CD4-positive, alpha-beta T cell treated with Interleukin-6 at 100 ng/mL for 8 hours (primary cell): ENCODE data around the gene MCCC2.
"Not testable (repeated sequence)": the region's sequence is repeated elsewhere in the genome, so short reads cannot be mapped to it uniquely, and the experiment has no call there.

ENCODE experiments used
- DNase-seq: peaks from one replicate; pipeline ENCODE4 v3.0.0-alpha.2; 2020; ENCODE audit warnings: mixed read lengths, low spot score

Gene MCCC2

DNA sequence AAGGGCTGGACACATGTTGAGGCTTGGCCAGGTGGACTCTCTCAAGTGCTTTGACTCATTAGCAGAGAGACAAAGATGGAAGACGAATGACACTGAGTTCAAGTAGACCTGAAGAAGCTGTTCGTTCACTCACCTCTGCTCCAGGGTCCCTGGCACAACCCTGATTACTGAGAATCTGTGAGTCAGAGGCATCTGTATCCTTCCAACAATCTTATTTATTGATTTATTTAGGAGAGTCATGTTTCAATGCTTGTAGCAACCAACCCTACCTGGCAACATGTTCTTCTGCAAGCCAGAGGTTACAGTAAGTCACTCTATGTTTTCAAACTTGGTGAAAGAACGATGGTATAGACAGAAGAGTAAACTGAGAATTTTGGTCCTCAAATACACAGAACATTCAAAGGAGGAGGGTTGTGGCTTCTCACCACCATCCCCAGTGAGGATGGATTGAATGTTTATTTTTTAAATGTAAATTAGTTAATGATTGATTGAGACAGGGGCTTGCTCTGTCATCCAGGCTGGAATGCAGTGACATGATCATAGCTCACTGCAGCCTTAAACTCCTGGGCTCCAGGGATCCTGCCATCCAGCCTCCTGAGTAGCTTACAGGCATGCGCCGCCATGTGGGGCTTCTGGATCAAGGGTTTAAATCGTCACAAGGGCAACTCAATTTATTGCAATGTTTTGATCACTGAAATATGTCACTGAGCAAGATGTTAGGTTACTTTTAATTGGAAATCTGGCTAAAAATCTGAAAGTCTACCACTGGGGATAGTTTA, 76.2 kb downstream of the MCCC2 start:
- no peak for DNase-seq

DNA sequence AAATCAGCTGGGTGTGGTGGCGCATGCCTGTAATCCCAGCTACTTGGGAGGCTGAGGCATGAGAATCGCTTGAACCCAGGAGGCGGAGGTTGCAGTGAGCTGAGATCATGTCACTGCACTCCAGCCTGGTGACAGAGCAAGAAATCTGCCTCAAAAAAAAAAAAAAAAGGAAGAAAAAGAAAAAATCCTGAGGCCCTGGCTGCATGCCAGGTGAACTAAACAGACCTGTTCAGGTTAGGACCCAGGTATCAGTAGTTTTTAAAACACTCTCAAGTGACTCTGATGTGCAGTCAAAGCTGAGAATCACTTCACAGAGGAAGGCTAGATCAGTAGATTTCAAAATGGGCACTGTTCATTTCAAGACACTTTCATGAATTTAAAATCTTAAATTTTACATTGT, 77.5 kb downstream of the MCCC2 start:
- DNase-seq, result not testable (repeated sequence)

DNA sequence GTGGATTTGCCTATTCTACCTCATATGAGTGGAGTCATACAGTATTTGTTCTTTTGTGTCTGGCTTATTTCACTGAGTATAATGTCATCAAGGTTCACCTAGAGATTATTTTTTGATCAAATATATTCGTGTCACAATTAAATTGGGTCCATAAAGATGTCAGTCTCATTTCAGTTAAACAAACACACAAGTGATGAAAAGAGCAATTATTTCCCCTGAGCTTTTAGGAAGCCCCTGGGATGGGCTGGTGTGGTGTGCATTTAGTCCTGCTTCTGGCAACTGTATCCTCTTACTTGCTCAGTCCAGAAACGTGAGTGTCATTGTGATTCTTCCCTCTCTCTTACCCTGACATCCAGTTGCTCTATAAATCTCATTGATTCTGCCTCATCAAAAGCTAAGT, 79.2 kb downstream of the MCCC2 start:
- no peak for DNase-seq

DNA sequence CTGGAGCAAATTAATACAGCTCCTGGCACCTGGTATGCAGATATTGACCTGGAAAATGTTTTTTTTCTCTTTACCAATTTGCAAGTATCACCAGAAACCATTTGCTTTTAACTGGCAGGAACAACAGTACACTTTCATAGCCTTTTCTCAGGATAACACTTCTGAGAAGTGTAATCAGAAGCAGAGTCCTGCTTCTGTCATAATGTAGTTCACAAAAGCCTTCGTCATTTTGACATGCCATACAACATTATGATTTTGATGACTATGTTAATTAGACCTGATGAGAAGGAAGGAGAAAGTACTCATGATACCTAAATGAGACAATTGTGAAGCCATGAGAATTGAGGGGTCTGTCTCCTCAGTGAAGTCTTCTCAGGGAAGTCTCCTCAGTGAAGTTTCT, 90.8 kb downstream of the MCCC2 start:
- no peak for DNase-seq

DNA sequence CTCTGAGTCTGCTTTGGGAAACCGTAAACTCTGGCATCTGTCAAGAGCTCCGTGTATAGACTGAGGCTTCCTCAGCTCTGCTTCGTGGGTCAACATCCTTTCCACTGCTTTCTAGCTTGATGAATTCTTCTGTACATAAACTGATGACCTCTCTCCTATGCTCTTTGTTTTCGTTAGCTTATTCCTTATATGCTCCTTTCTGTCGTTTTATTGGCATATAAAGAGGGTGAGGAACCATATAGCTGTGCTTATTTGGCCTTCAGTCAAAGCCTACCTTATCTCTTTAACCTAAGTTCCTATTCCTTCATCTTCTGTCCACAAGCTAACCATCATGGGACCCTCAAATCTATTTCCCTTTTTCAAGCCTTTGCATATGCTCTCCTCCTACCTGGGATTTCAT, 92.6 kb downstream of the MCCC2 start:
- DNase-seq, result no peak

DNA sequence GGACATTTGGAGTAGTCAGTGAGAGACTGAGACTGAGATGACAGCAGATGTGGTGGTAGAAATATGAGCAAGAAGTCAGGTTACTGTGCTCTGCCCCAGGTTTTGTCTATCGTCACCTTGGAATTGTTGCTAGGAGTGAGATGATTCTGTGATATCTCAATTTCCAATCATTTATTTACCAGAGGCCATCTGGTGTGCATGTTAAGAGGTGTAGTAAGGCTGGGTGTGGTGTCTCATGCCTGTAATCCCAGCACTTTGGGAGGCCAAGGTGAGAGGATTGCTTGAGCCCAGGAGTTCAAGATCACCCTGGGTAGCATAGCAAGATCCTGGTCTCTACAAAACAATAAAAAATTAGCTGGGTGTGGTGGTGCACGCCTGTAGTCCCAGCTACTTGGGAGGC, 93.4 kb downstream of the MCCC2 start:
- DNase-seq, result no peak

DNA sequence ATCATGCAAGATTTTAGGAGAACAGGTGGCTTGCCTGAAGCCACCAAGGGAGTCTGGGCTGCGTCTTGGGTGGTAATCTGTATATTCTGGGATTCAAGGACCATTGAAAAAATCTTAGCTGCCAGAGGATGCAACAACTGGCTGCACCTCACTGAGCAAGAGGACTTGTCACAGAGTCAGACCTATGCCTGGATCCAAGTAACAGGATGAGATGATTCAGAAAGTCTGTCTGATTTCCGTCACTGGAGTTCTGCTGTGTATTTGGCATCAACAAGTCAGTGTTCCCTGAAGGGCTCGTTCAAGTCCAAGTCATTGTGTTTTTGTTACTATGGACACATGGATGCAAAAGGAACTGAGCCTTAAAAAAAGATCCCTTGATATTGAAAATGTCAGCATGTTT, 94.2 kb downstream of the MCCC2 start:
- DNase-seq, result no peak

DNA sequence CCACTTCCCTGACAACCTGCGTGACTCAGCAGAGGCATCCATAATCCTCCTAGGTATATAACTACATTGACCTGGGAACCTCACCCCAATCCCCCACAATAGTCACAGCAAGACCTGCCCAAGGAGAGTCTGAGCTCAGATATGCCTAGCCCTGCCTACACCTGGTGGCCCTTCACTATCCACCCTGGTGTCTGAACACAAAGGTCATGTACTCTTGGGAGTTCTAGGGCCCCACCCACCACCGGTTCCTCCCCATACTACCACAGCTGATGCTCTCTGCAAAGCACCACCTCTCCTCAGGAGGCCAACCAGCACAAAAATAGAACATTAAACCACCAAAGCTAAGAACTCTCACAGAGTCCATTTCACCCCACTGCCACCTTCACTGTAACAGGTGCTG, 97.2 kb downstream of the MCCC2 start:
- DNase-seq, result no peak

DNA sequence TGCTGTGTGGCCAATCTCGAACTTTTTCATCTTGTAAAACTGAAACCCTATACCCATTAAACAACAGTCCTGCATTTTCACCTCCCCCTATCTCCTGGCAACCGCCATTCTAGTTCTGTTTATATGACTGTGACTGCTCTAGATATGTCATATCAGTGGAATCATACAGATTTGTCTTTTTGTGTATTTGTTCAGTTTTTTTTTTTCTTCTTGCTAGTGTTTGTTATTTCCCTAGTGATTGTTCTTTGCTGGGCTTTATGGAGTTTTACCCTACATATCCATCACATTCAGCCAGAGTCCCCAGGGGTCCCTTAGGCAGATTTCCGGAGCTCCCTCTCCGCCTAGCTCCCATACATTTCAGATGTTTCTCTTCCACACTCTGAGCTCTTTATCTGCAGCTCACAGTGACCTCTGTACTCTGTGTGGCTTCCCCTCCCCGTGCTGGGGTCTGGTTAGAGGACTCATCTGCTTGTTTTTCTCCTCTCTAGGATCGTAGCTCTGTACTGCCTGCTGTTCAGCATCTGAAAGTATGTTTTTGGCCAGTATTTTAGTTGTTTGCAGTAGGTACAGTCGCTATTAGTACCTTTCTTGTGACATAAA, 106.8 kb downstream of the MCCC2 start:
- DNase-seq, result no peak

DNA sequence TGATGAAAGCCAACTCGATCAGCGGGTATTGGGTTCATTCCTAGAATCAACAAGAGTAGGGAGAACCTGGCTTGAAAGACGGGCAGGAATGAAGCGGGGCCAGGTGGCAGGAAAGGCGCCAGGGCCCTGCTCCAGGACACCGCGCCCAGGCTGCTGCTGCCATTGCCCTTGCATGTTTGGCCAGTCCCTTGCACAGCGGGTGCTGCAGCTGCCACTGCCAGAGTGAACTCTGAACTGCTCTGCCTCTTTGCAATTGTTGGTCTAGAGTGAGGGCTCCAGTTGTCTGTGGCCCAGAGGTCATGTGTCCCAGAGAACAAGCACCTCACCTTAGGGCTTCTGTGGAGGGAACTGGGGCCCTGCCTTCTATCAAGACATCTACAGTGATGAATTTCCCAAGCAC, 107.9 kb downstream of the MCCC2 start:
- no peak for DNase-seq

DNA sequence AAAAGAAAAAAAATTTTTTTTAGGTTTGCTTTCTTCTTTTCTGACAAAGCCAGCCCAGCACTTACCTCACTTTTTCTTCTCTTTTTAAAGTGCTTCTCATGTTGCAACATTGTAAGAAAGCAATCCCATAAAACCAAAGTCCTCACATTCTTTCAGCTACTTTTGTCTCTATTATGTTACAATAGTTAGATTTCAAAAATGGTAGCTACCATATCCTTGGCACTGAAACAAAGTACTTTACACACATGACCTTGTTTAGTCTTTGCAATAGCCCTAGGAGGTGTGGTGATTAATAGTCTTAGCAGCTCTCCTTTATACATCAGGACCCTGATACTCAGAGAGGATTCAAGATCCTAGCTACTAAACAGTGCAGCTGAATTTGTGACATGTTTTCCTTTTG, 108.5 kb downstream of the MCCC2 start:
- DNase-seq, result no peak

DNA sequence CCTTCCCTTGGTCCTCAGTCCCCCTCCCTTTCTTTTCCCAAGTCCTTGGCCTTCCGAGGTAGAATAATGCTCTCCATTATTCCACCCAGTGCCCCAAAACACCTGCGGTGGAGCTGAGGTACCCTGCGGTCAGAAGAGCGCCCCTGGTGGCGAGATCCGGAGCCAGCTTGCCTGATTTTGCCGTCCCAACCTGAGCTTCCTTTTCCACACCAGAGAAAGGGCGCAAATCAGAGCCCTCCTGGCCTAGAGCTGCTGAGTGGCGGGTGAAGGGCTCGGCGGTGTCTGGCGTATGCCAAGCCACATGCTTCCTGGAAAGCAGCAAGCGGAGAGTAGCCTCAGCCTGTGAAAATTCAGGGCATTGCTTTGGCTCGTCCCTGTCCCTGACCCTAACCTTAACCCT, 110.8 kb downstream of the MCCC2 start:
- DNase-seq, result no peak

DNA sequence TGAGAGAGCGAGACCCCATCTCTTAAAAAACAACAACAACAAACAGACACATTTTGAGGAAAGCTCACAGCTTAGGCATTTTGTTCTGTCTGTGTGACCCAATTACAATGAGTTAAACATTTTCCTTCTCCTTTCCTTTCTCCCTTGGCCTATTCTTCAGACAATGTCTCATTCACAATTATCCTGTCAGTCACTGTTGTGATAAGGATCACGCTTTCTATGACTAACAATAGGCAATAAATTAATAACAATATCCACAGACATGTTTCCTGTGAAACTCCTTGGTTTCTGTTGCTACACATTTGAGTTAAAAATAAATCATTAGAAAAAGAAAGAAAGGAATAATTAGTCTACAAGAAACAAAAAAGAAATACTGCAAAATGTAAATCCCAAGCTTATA, 112.1 kb downstream of the MCCC2 start:
- no peak for DNase-seq

DNA sequence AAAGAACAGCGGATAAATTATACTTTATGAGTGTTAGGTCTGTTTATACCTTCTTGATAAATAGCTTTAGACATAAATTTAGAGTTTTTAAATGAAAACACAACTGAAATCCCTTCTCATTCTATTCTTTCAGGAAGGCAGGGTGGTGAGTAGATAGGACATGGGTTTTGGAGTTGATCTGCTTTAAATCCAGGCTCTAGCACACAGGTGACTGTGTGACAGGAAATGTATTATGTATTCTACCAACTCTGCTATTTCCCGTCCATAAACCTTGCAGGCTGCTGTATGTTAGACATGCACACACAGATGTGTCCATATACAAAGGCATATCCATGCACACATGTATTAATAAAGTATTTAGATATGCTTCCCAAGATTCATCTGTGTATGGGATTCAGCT, 112.6 kb downstream of the MCCC2 start:
- DNase-seq, result no peak

DNA sequence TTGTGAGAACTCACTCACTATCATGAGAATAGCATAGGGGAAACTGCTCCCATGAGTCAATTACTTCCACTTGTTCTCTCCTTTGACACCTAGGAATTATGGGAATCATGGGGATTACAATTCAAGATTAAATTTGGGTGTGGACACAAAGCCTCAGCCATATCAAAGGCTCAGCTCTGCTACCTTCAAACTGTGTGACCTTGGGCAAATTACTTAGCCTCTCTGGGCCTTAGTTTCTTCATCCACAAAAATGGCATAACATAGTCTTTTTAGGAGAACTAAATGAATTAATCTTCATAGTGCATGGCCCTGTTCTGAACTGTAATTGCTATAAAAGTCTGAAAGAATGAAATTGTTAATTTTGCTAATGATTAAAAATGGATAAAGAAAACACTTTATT, 113.7 kb downstream of the MCCC2 start:
- DNase-seq, result no peak

DNA sequence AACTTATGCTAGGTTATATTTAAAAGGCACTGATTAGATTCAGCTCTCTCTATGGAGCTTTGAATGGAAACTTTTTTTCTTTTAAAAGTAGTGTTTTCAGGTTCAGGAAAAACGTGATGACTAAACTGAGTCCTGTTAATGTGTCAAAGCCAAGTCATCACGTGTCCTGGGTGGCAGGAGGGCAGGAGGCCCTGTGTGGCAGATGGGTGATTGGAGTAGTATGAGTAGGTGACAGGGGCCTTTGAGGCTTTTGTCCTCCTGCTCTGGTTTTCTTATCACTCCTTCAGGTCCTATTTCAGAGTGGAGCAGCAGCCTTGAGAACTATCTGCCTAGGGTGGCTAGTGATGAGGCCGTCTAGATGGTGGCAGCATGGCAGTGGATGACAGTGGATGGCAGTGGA, 114.3 kb downstream of the MCCC2 start:
- DNase-seq, result no peak

DNA sequence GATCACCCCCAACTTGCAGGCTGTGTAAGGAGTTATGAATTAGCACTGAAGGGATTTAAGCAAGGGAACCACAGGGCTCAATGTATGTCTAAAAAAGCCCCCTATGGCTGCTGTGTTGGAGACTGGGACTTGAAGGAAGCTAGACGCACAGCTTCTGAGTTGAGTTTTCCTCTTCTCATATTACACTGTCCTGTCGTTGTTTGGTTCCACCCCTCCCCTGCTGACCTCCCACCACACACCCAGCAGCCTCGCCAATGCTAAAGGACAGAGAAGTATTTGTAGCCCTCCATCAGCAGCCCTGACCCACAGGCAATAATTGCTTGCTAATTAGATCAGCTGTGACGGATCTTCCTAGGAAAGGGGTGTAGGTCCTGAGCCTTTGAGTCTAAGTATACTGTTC, 116.8 kb downstream of the MCCC2 start:
- no peak for DNase-seq

DNA sequence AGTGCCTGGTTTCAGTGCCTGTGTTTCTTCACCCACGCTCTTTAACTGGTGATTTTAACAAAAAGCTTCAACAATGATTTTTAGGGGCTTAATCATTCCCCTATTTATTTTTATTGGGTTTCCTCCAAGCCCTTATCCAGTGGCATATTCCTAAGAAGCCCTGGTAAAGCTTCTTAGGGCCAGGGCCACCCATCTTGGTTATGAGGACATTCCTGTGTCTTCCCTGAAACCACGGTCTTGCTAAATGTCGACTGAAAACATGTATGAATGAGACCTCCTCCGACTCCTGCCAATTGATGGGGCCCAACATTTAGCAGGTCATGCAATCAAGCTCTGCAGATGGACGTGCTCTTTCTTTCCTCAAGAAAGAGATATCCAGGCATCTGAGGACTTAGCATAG, 118.3 kb downstream of the MCCC2 start:
- DNase-seq, result no peak

DNA sequence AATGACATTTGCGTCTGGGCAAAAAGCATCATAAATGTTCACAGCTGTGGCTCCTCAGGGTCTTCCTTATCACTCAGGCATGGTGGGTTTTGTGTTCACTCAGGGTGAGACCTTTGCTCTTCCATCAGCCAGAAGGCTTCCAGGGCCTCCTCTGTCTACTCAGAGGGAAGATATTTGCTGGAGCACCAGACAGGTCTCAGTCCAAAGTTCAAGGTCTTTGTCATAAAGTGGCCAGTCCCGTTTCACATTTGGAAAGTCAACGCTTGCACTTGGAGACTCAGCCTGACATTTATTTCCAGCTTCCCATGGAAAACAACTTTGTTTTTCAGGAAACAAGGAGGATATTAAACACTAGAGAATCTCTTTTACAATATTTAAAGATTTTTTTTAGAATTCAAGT, 119.8 kb downstream of the MCCC2 start:
- no peak for DNase-seq
